Activated CD4-positive, alpha-beta T cell treated with anti-CD3 and anti-CD28 coated beads, Interleukin-2, amount 10 ng/mL, durations not matched to agents 24 days and 14 days (primary cell): ENCODE data around the gene ZC3H12D. TPM values are rescaled to one million over a fixed set of nuclear protein-coding genes. Genes with fewer than 3 reads are reported as not detected.
"Not testable (repeated sequence)": the region's sequence is repeated elsewhere in the genome, so short reads cannot be mapped to it uniquely, and the experiment has no call there.

Source experiments
- DNase-seq: peaks from one replicate; pipeline ENCODE4 v3.0.0; 2022
- H3K27ac Mint-ChIP-seq: one replicate; pipeline ENCODE4 v1.8.0; 2022; ENCODE audit warnings: mild to moderate bottlenecking, mixed read lengths
- H3K27me3 Mint-ChIP-seq: one replicate; pipeline ENCODE4 v1.8.0; 2022; ENCODE audit warnings: mixed read lengths
- H3K36me3 Mint-ChIP-seq: one replicate; pipeline ENCODE4 v1.8.0; 2022; ENCODE audit warnings: low read depth, mild to moderate bottlenecking, mixed read lengths
- H3K4me1 Mint-ChIP-seq: one replicate; pipeline ENCODE4 v1.8.0; 2021; ENCODE audit warnings: mixed read lengths
- H3K4me3 Mint-ChIP-seq: one replicate; pipeline ENCODE4 v1.8.0; 2022; ENCODE audit warnings: mild to moderate bottlenecking, moderate library complexity, mixed read lengths
- H3K9me3 Mint-ChIP-seq: one replicate; pipeline ENCODE4 v1.8.0; 2021; ENCODE audit warnings: mixed read lengths
- intact Hi-C: fragments of 100-400 bp; cut with micrococcal nuclease; formaldehyde crosslinking; loops from one replicate; pipeline ENCODE4 v1.15.1; 2023
- total RNA-seq: library from RNA; stranded (reverse); gene quantifications from 2 replicates; pipeline ENCODE4 v1.2.3, GENCODE V29; 2022

ZC3H12D gene
- total RNA-seq, 1 donor from 2014 or later, result 79.8 TPM

- no peak for DNase-seq
- peaks cover 35% of the 10 kb centered on the region for H3K36me3 Mint-ChIP-seq
- no peaks in the 10 kb centered on the region for H3K27me3 Mint-ChIP-seq
- no peaks in the 10 kb centered on the region for H3K9me3 Mint-ChIP-seq
- H3K4me3 Mint-ChIP-seq, result no peak overlapping the region
- H3K4me1 Mint-ChIP-seq, result peaks cover 9% of the 10 kb centered on the region
- intact Hi-C loops, result no loop called here
- H3K27ac Mint-ChIP-seq, result no peak overlapping the region
These were observed 34.0 kb downstream of the ZC3H12D start for GRCh38 chr6:149450679-149451375.

- Mint-ChIP-seq H3K9me3 (no peaks in the 10 kb centered on the region), H3K4me3 (no peak overlapping the region), H3K4me1 (peaks cover 6% of the 10 kb centered on the region), H3K27ac (no peak overlapping the region), H3K36me3 (peaks cover 30% of the 10 kb centered on the region), H3K27me3 (no peaks in the 10 kb centered on the region)
- no peak for DNase-seq
- intact Hi-C loops, result no loop called here
These were observed 34.8 kb downstream of the ZC3H12D start for GRCh38 chr6:149449831-149450678.

GRCh38 chr6:149448821-149449453, 35.9 kb downstream of the ZC3H12D start:
- Mint-ChIP-seq H3K9me3 (no peaks in the 10 kb centered on the region), H3K4me3 (no peak overlapping the region), H3K36me3 (peaks cover 32% of the 10 kb centered on the region), H3K27me3 (no peaks in the 10 kb centered on the region), H3K4me1 (peaks cover 3% of the 10 kb centered on the region), H3K27ac (no peak overlapping the region)
- intact Hi-C loops, result no loop called here
- DNase-seq, result no peak

GRCh38 chr6:149446791-149447376, 37.9 kb downstream of the ZC3H12D start:
- Mint-ChIP-seq H3K4me1 (peaks cover 3% of the 10 kb centered on the region), H3K9me3 (no peaks in the 10 kb centered on the region), H3K27ac (no peak overlapping the region), H3K36me3 (peaks cover 26% of the 10 kb centered on the region), H3K27me3 (no peaks in the 10 kb centered on the region), H3K4me3 (no peak overlapping the region)
- DNase-seq, result no peak
- intact Hi-C loops, result no loop called here

GRCh38 chr6:149445573-149445972, 39.2 kb downstream of the ZC3H12D start:
- DNase-seq, result peak; percentile 57
- peaks cover 21% of the 10 kb centered on the region for H3K36me3 Mint-ChIP-seq
- intact Hi-C loops, result no loop called here
- peaks cover 3% of the 10 kb centered on the region for H3K4me1 Mint-ChIP-seq
- H3K9me3 Mint-ChIP-seq, result no peaks in the 10 kb centered on the region
- no peak overlapping the region for H3K4me3 Mint-ChIP-seq
- no peaks in the 10 kb centered on the region for H3K27me3 Mint-ChIP-seq
- no peak overlapping the region for H3K27ac Mint-ChIP-seq

- intact Hi-C loops, result no loop called here
- no peaks in the 10 kb centered on the region for H3K9me3 Mint-ChIP-seq
- H3K4me3 Mint-ChIP-seq, result no peak overlapping the region
- no peaks in the 10 kb centered on the region for H3K27me3 Mint-ChIP-seq
- DNase-seq, result peak; percentile 63
- no peak overlapping the region for H3K27ac Mint-ChIP-seq
- H3K36me3 Mint-ChIP-seq, result peaks cover 19% of the 10 kb centered on the region
- H3K4me1 Mint-ChIP-seq, result peaks cover 3% of the 10 kb centered on the region
These were observed 39.7 kb downstream of the ZC3H12D start for GRCh38 chr6:149445095-149445466.

GRCh38 chr6:149444360-149445094, 40.3 kb downstream of the ZC3H12D start:
- H3K27me3 Mint-ChIP-seq, intact Hi-C loops, H3K9me3 Mint-ChIP-seq, H3K4me1 Mint-ChIP-seq, H3K4me3 Mint-ChIP-seq: not testable (repeated sequence)
- Mint-ChIP-seq H3K36me3 (peaks cover 15% of the 10 kb centered on the region), H3K27ac (peak overlapping the region; percentile 24)
- peak; percentile 58 for DNase-seq

- Mint-ChIP-seq H3K27me3 (no peaks in the 10 kb centered on the region), H3K27ac (no peak overlapping the region), H3K9me3 (no peaks in the 10 kb centered on the region)
These were observed 41.2 kb downstream of the ZC3H12D start for GRCh38 chr6:149443411-149444181.

GRCh38 chr6:149441740-149442139, 43.1 kb downstream of the ZC3H12D start:
- Mint-ChIP-seq H3K4me3 (no peak overlapping the region), H3K4me1 (peaks cover 17% of the 10 kb centered on the region), H3K36me3 (peaks cover 4% of the 10 kb centered on the region), H3K9me3 (no peaks in the 10 kb centered on the region), H3K27ac (no peak overlapping the region), H3K27me3 (no peaks in the 10 kb centered on the region)
- DNase-seq, result no peak
- intact Hi-C loops, result no loop called here

More at GRCh38 chr6:149443411-149444181, 41.2 kb downstream of the ZC3H12D start:
- H3K4me1 Mint-ChIP-seq, result peaks cover 10% of the 10 kb centered on the region
- H3K4me3 Mint-ChIP-seq, result no peak overlapping the region
- H3K36me3 Mint-ChIP-seq, result peaks cover 13% of the 10 kb centered on the region
- DNase-seq, result no peak
- intact Hi-C loops, result no loop called here

- Mint-ChIP-seq H3K4me1 (peaks cover 17% of the 10 kb centered on the region), H3K36me3 (peaks cover 4% of the 10 kb centered on the region), H3K27ac (no peak overlapping the region)
These were observed 43.8 kb downstream of the ZC3H12D start for GRCh38 chr6:149440735-149441671.

GRCh38 chr6:149439626-149440025, 45.2 kb downstream of the ZC3H12D start:
- intact Hi-C loops, result loop anchor here (10.0 kb wide), 1 partner anchor 875 kb away; no protein-coding TSS in a partner anchor
- peaks cover 16% of the 10 kb centered on the region for H3K4me1 Mint-ChIP-seq
- no peak overlapping the region for H3K4me3 Mint-ChIP-seq
- no peak overlapping the region for H3K27ac Mint-ChIP-seq
- H3K27me3 Mint-ChIP-seq, result no peaks in the 10 kb centered on the region
- H3K9me3 Mint-ChIP-seq, result no peaks in the 10 kb centered on the region
- H3K36me3 Mint-ChIP-seq, result peaks cover 3% of the 10 kb centered on the region
- no peak for DNase-seq

More at GRCh38 chr6:149440735-149441671, 43.8 kb downstream of the ZC3H12D start:
- no peak for DNase-seq
- H3K27me3 Mint-ChIP-seq, result no peaks in the 10 kb centered on the region
- intact Hi-C loops, result no loop called here
- no peak overlapping the region for H3K4me3 Mint-ChIP-seq
- no peaks in the 10 kb centered on the region for H3K9me3 Mint-ChIP-seq

GRCh38 chr6:149438855-149439254, 46.0 kb downstream of the ZC3H12D start:
- Mint-ChIP-seq H3K36me3 (no peaks in the 10 kb centered on the region), H3K4me3 (no peak overlapping the region), H3K4me1 (peaks cover 14% of the 10 kb centered on the region), H3K27me3 (no peaks in the 10 kb centered on the region), H3K27ac (peak overlapping the region; percentile 18), H3K9me3 (no peaks in the 10 kb centered on the region)
- no peak for DNase-seq
- intact Hi-C loops, result loop anchor here (10.0 kb wide), 1 partner anchor 874 kb away; no protein-coding TSS in a partner anchor
